Erythroblast (primary cell): ENCODE data around the gene ATIC.

Source experiments
- GATA1 ChIP-seq: IDR thresholded peaks from 2 replicates; pipeline ENCODE4 v1.6.1; 2011; ENCODE audit warnings: low read depth, mild to moderate bottlenecking, control low read depth, low read length, moderate library complexity
- POLR2A ChIP-seq: IDR thresholded peaks from 2 replicates; pipeline ENCODE4 v1.6.1; 2011; ENCODE audit warnings: mild to moderate bottlenecking, low read length

- TF ChIP-seq POLR2A (no peak), GATA1 (no peak)
These were observed 49.5 kb downstream of the ATIC start for GRCh38 chr2:215361211-215361875.
